Breast epithelium (tissue), 4 donors: Measurements from ENCODE around the gene RBP3. TPM values are rescaled to one million over a fixed set of nuclear protein-coding genes. Genes with fewer than 3 reads are reported as not detected.
A peak's percentile ranks its signal among the peaks of the same experiment; 100 is the strongest.

Experiments used
- DNase-seq, 2 donors: peaks; one replicate each; pipeline ENCODE4 v3.0.0-alpha.2; 2019; ENCODE audit warnings: low spot score in 2 of 2
- H3K27ac ChIP-seq, 2 donors: fragments of 200-600 bp; sonication (generic) in 1 of 2; one replicate each; pipeline ENCODE4 v1.5.1; 2016 to 2019; ENCODE audit warnings: mild to moderate bottlenecking in 1 of 2
- H3K27me3 ChIP-seq, 2 donors: fragments of 200-600 bp; sonication (generic) in 1 of 2; one replicate each; pipeline versions ENCODE4 v1.5.1 to v1.6.0; 2017 to 2019; ENCODE audit warnings: control low read depth in 1 of 2, mild to moderate bottlenecking in 1 of 2
- H3K36me3 ChIP-seq: fragments of 200-600 bp; one replicate; pipeline ENCODE4 v1.5.1; 2019
- H3K4me1 ChIP-seq, 2 donors: fragments of 200-600 bp; sonication (generic); one replicate each; pipeline ENCODE4 v1.5.1; 2016 to 2019; ENCODE audit warnings: control low read depth in 1 of 2
- H3K4me3 ChIP-seq, 3 donors: fragments of 200-600 bp; sonication (generic); 1 replicate in 2 of 3; 2 replicates in 1 of 3; pipeline ENCODE4 v1.5.1; 2016 to 2019; ENCODE audit warnings: mild to moderate bottlenecking in 3 of 3, moderate library complexity in 2 of 3
- H3K9me3 ChIP-seq, 2 donors: fragments of 200-600 bp; sonication (generic) in 1 of 2; one replicate each; pipeline ENCODE4 v1.5.1; 2016 to 2019; ENCODE audit warnings: control low read depth in 1 of 2
- CTCF ChIP-seq, 3 donors: fragments of 450-650 bp; IDR thresholded peaks; one replicate each; pipeline ENCODE4 v1.5.1; 2016 to 2017; ENCODE audit warnings: antibody characterized with exemption in 3 of 3, mild to moderate bottlenecking in 3 of 3, moderate library complexity in 3 of 3
- POLR2A ChIP-seq: fragments of 450-650 bp; IDR thresholded peaks from one replicate; pipeline ENCODE4 v1.6.1; 2016; ENCODE audit warnings: antibody characterized with exemption, mild to moderate bottlenecking, moderate library complexity
- POLR2AphosphoS5 ChIP-seq, 3 donors: sonication (generic); formaldehyde crosslinking; IDR thresholded peaks; one replicate each; pipeline ENCODE4 v1.6.1; 2017; ENCODE audit warnings: antibody characterized with exemption in 3 of 3
- intact Hi-C: fragments of 100-400 bp; cut with DNase I; formaldehyde crosslinking; loops from one replicate; pipeline ENCODE4 v1.15.1; 2023; ENCODE audit warnings: low total_unique reads
- total RNA-seq, 3 donors: library from RNA; depleted of rRNA; stranded (reverse); fragments of >200 nt; gene quantifications; one replicate each; pipeline ENCODE4 v1.1.0, GENCODE V29; 2016

The RBP3 gene
- total RNA-seq, 3 donors from 2014 or later: not detected

- no peak overlapping the region for H3K4me3 ChIP-seq
- no peak for DNase-seq
- H3K27ac ChIP-seq: peak overlapping the region in 1 of 2 donors; percentile 1
- intact Hi-C loops: no loop called here
- no peaks in the 10 kb centered on the region for H3K4me1 ChIP-seq
- TF ChIP-seq POLR2AphosphoS5 (IDR thresholded peaks at IDR 0.05) (no peak), POLR2A (no peak), CTCF (IDR thresholded peaks at IDR 0.05) (no peak)
- H3K9me3 ChIP-seq: no peaks in the 10 kb centered on the region
- H3K36me3 ChIP-seq: no peaks in the 10 kb centered on the region
- no peaks in the 10 kb centered on the region for H3K27me3 ChIP-seq
Measured at GRCh38 chr10:47396311-47396717, 48.2 kb downstream of the RBP3 start.

- DNase-seq: no peak
- Histone ChIP-seq H3K36me3 (no peaks in the 10 kb centered on the region), H3K27me3 (no peaks in the 10 kb centered on the region), H3K4me1 (no peaks in the 10 kb centered on the region), H3K4me3 (no peak overlapping the region), H3K27ac (no peak overlapping the region), H3K9me3 (no peaks in the 10 kb centered on the region)
- TF ChIP-seq POLR2A (no peak), POLR2AphosphoS5 (IDR thresholded peaks at IDR 0.05) (no peak), CTCF (IDR thresholded peaks at IDR 0.05) (no peak)
- intact Hi-C loops: no loop called here
Measured at GRCh38 chr10:47397256-47397655, 49.1 kb downstream of the RBP3 start.

- Histone ChIP-seq H3K36me3 (no peaks in the 10 kb centered on the region), H3K27ac (no peak overlapping the region), H3K4me3 (no peak overlapping the region), H3K9me3 (no peaks in the 10 kb centered on the region), H3K4me1 (no peaks in the 10 kb centered on the region), H3K27me3 (no peaks in the 10 kb centered on the region)
- intact Hi-C loops: no loop called here
- no peak for TF ChIP-seq POLR2A
- no peak for TF ChIP-seq POLR2AphosphoS5 (IDR thresholded peaks at IDR 0.05)
- TF ChIP-seq CTCF (IDR thresholded peaks at IDR 0.05): no peak
- DNase-seq: no peak
Measured at GRCh38 chr10:47400251-47400650, 52.1 kb downstream of the RBP3 start.

- H3K27me3 ChIP-seq: no peaks in the 10 kb centered on the region
- H3K4me1 ChIP-seq: no peaks in the 10 kb centered on the region
- H3K27ac ChIP-seq: no peak overlapping the region
- H3K4me3 ChIP-seq: no peak overlapping the region
- H3K36me3 ChIP-seq: no peaks in the 10 kb centered on the region
- intact Hi-C loops: no loop called here
- no peak for DNase-seq
- TF ChIP-seq CTCF (IDR thresholded peaks at IDR 0.05) (no peak), POLR2AphosphoS5 (IDR thresholded peaks at IDR 0.05) (no peak), POLR2A (no peak)
- H3K9me3 ChIP-seq: no peaks in the 10 kb centered on the region
Measured at GRCh38 chr10:47400786-47401185, 52.6 kb downstream of the RBP3 start.

- Histone ChIP-seq H3K9me3 (no peaks in the 10 kb centered on the region), H3K4me3 (no peak overlapping the region), H3K4me1 (no peaks in the 10 kb centered on the region), H3K27me3 (no peaks in the 10 kb centered on the region), H3K36me3 (no peaks in the 10 kb centered on the region), H3K27ac (no peak overlapping the region)
- intact Hi-C loops: no loop called here
- TF ChIP-seq CTCF (IDR thresholded peaks at IDR 0.05): no peak
- DNase-seq: no peak
Measured at GRCh38 chr10:47401210-47401609, 53.0 kb downstream of the RBP3 start.
